SHP77 (cell line): ENCODE data around the gene CAPZA2.
"Not testable (repeated sequence)": the region's sequence is repeated elsewhere in the genome, so short reads cannot be mapped to it uniquely, and the experiment has no call there.

Experiments
- DNase-seq, 2 experiments: peaks; one replicate each; lab custom pipeline; 2025; lab: John Stamatoyannopoulos, UW

Gene CAPZA2

GRCh38 chr7:116862234-116862950 is at the start of gene CAPZA2:
TSS of gene CAPZA2 (plus strand) at chr7:116862587. CDS start at chr7:116862612, 25 bp downstream.
- peak; percentile 73 to 88 for DNase-seq

GRCh38 chr7:116812860-116813259 is 49.5 kb upstream of the CAPZA2 start:
- no peak for DNase-seq

DNA sequence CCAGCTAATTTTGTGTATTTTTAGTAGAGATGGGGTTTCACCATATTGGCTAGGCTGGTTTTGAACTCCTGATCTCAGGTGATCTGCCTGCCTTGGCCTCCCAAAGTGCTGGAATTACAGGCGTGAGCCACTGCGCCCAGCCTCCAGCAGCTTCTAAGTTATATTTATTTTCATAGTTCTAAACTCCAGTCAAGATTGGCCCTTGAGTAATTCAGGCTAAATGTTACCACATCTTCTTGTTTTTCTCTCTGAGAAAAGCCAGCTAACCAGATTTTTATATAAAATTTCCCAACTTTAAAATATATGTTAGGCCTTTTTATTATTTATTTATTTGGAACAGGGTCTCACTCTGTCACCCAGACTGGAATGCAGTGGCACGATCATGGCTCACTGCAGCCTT is 49.0 kb upstream of the CAPZA2 start:
- not testable (repeated sequence) for DNase-seq

- no peak for DNase-seq
These were observed 47.3 kb upstream of the CAPZA2 start for GRCh38 chr7:116815041-116815440.

- no peak for DNase-seq
These were observed 42.2 kb upstream of the CAPZA2 start for GRCh38 chr7:116820149-116820548.

DNA sequence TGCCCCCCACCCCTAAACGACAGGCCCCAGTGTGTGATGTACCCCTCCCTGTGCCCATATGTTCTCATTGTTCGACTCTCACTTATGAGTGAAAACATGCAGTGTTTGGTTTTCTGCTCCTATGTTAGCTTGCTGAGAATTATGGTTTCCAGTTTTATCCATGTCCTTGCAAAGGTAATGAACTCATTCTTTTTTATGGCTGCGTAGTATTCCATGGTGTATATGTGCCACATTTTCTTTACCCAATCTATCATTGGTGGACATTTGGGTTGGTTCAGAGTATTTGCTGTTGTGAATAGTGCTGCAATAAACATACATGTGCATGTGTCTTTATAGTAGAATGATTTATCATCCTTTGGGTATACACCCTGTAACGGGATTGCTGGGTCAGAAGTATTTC is 40.7 kb upstream of the CAPZA2 start:
- not testable (repeated sequence) for DNase-seq

GRCh38 chr7:116824449-116824848 is 37.9 kb upstream of the CAPZA2 start:
- no peak for DNase-seq

GRCh38 chr7:116828281-116828680 is 34.1 kb upstream of the CAPZA2 start:
- no peak for DNase-seq

DNA sequence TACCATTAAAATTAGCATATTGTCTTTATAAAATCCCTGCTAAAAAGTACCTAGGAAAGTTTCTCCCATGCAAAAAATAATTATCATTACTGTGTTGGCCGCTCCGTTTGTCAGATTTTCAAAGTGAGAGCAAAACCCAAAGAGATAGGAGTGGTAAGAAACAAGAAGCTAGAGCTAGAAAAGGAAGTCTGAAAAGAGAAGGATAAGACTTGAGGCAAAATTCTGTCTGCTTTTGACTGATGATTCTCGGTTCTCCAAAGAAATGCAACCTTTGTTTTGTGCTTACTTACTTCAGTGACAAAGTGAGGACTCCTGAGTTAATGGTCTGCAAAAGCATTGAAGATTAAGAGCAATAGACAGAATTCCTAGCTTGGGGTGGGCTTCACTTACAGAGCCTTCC is 33.3 kb upstream of the CAPZA2 start:
- DNase-seq, result no peak

GRCh38 chr7:116829493-116829892 is 32.9 kb upstream of the CAPZA2 start:
- DNase-seq, result no peak

DNA sequence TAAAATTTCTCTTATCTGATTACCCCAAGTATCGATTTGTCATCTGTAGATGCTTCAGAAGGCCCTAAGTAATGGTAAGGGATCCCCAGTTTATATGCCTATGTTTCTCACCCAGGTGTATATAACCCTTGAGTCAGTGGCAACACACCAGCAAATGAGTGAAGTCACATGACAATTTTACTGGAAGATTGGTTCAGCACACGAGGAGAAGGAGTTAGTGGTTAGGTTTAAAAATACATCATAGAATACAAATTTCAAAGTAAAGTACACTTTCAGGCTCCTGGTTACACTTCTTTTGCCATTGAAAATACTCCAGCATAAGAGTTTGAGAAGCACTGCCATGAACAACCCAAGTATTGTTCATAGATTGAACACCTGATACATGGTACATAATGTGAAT is 29.7 kb upstream of the CAPZA2 start:
- no peak for DNase-seq

GRCh38 chr7:116834815-116835504 is 27.4 kb upstream of the CAPZA2 start:
- peak in 1 of 2 experiments; percentile 10 for DNase-seq

- no peak for DNase-seq
These were observed 26.3 kb upstream of the CAPZA2 start for GRCh38 chr7:116836048-116836447.

DNA sequence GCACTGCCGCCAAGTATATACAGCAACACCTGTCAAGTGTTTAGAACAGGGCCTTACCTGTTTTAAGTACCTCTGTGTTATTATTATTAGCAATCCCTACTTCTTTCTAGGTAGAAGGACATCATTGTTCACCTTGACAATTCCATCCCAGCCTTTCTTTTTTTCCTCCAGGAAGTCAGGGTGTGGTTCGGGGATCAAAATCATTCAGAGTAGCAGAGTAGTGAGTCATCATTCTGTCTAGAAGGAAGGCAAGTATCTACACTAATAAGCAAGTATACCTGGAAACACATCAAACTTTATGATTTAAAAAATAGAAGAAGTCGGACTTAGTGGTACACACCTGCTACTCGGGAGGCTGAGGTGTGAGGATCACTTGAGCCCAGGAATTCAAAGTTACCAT is 25.5 kb upstream of the CAPZA2 start:
- DNase-seq, result no peak

GRCh38 chr7:116837586-116837985 is 24.8 kb upstream of the CAPZA2 start:
- no peak for DNase-seq

- DNase-seq, result no peak
These were observed 22.1 kb upstream of the CAPZA2 start for GRCh38 chr7:116840256-116840655.

GRCh38 chr7:116842371-116842770 is 20.0 kb upstream of the CAPZA2 start:
- no peak for DNase-seq

DNA sequence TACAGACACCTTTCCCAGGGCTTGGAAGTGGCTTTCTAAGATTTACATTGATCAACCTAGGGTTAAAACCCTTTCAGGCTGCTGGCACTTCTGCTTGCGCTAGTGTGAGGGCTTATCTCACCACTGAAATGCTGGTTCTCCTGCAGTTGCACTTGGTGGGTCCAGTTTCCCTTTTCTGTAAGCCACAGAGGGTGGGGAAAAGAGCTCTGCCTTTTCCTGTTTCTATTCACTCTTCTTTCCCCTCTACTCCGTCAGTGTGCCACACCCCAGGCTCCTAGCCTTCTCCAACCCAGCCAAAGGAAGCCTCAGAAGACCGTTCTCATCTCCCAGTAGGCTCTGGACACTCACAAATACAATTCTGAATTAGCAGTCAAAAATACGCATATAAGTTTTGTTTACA is 19.0 kb upstream of the CAPZA2 start:
- DNase-seq, result no peak

- DNase-seq, result no peak
These were observed 11.2 kb upstream of the CAPZA2 start for GRCh38 chr7:116851175-116851574.

DNA sequence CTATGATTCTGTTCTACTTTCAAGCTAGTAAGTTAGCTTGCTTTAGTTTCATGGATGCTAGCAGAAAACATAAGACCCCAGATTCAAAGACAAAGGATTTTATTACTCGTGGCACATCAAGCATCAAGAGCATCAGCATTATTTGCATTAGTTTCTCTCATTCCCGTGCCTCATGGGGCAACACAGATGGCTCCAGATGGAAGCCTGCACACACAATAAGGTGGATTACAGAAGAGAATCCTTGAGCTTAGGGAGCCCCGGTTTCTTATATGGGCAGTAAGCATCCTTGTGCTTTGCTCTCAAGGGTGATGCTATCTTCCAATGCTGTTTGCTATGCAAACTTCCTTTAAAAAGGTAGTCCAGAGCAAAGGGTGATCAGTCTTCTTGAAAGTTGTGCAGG is 10.7 kb upstream of the CAPZA2 start:
- DNase-seq, result no peak

- DNase-seq, result no peak
These were observed 8.3 kb upstream of the CAPZA2 start for GRCh38 chr7:116854132-116854531.

DNA sequence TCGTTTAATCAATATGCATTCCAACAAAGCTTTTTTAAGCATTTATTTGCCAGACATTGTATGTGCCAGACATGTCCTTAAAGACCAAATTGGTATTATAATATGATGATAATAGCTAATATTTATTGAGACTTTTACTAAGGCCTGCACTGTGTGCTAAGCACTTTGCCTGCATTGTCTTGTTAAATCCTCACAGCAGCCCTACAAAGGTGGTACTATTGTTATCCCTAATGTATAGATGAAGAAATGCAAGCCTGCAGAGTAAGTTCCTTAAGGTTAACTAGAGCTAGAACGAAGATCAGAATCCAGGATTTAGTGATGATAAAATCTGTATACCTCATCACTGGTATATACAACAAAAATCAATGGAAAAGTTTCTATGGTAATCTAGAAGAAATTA is 5.3 kb upstream of the CAPZA2 start:
- DNase-seq, result no peak

GRCh38 chr7:116859323-116859722 is 3.1 kb upstream of the CAPZA2 start:
- DNase-seq, result no peak

DNA sequence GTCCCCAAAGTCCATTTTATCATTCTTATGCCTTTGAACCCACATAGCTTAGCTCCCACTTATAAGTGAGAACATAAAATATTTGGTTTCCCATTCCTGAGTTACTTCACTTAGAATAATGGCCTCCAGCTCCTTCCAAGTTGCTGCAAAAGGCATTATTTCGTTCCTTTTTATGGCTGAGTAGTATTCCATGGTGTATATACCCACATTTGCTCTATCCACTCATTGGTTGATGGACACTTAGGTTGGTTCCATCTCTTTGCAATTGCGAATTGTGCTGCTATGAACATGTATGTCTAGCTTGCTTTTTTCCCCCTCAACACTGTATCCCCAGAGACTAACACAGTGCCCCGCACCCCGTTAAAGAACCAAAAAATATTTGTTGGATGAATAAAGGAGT is 670 bp upstream of the CAPZA2 start:
- no peak for DNase-seq
